ENCODE results near the gene MED12L. TPM values are rescaled to one million over a fixed set of nuclear protein-coding genes. Genes with fewer than 3 reads are reported as not detected.

MED12L gene
- total RNA-seq, 1 experiment from 2014 or later, result 14.9 TPM

GRCh38 chr3:151278230-151278629, 192.8 kb downstream of the MED12L start, which contains the start of gene P2RY14:
P2RY14 (minus strand) TSS chr3:151278542; CDS start chr3:151214316, 64,226 bp downstream.
- Mint-ChIP-seq H3K27ac (peak within 1 kb of the TSS in 2 of 3 experiments; percentile 30 to 36; a peak in 1 of 7 replicates), H3K4me3 (no peak within 1 kb of the TSS), H3K9me3 (no peaks in the 10 kb centered on the region), H3K27me3 (ENCODE audit: low read depth) (no peaks in the 10 kb centered on the region), H3K36me3 (ENCODE audit: insufficient read depth in 1 of 3, low read depth in 3 of 3) (no peaks in the 10 kb centered on the region), H3K4me1 (peaks cover 4 to 8% of the 10 kb centered on the region in 2 experiments; a peak in 3 of 4 replicates)
- Histone ChIP-seq H3T11ph (ENCODE audit: low read length) (no peak within 1 kb of the TSS), H2AFZ (ENCODE audit: low read length) (no peak within 1 kb of the TSS), H2BK5ac (ENCODE audit: insufficient read length, low read length) (no peak within 1 kb of the TSS), H2BK15ac (ENCODE audit: low read depth, low read length) (no peak within 1 kb of the TSS), H3K4me2 (ENCODE audit: insufficient read depth, insufficient read length, low read length) (no peak within 1 kb of the TSS), H3K9ac (ENCODE audit: extremely low read depth, insufficient read length, low read length) (no peak within 1 kb of the TSS), H2BK12ac (ENCODE audit: insufficient read length, low read depth, low read length) (no peak within 1 kb of the TSS), H4K91ac (ENCODE audit: insufficient read length, low read depth, low read length) (no peak within 1 kb of the TSS), H3K18ac (ENCODE audit: insufficient read length, low read depth, low read length) (no peak within 1 kb of the TSS), H3K79me1 (ENCODE audit: insufficient read depth, low read depth, low read length, poor library complexity, severe bottlenecking) (peaks cover 3% of the 10 kb centered on the region), H3K4me1 (ENCODE audit: insufficient read depth, low read length) (no peaks in the 10 kb centered on the region; the same call in 1 of the 2 replicates), H4K8ac (replicated peaks; ENCODE audit: insufficient read length, low read depth, low read length) (no peak within 1 kb of the TSS), H3K14ac (ENCODE audit: insufficient read depth, low read length) (no peak within 1 kb of the TSS), H3K56ac (ENCODE audit: insufficient read length, low read depth, low read length) (no peak within 1 kb of the TSS), H4K20me1 (ENCODE audit: control insufficient read depth, insufficient read depth, insufficient read length) (no peaks in the 10 kb centered on the region), H3K23ac (ENCODE audit: insufficient read length, low read depth, low read length) (no peak within 1 kb of the TSS), H3K23me2 (ENCODE audit: insufficient read length, low read depth, low read length, poor library complexity, severe bottlenecking) (no peaks in the 10 kb centered on the region), H3K79me2 (ENCODE audit: insufficient read depth, low read length) (no peaks in the 10 kb centered on the region), H3K9me3 (ENCODE audit: control insufficient read depth, low read depth, low read length) (no peaks in the 10 kb centered on the region), H3K27ac (ENCODE audit: insufficient read length, low read depth, low read length) (no peak within 1 kb of the TSS), H2BK20ac (ENCODE audit: low read depth, low read length, poor library complexity, severe bottlenecking) (no peak within 1 kb of the TSS), H3K27me3 (ENCODE audit: insufficient read depth, low read length) (no peaks in the 10 kb centered on the region), H2AK5ac (ENCODE audit: insufficient read length, low read length) (no peak within 1 kb of the TSS), H2BK120ac (ENCODE audit: low read depth, low read length, poor library complexity, severe bottlenecking) (no peak within 1 kb of the TSS), H3K4ac (ENCODE audit: low read depth, low read length) (no peak within 1 kb of the TSS), H4K5ac (ENCODE audit: insufficient read length, low read depth, low read length) (no peak within 1 kb of the TSS)
- DNase-seq, result no peak
- no peak for TF ChIP-seq CTCF (conservative IDR thresholded peaks at IDR 0.05)
- WGBS (ENCODE audit: extremely low coverage, insufficient read length, low lambda C conversion rate), result no CpG with 5 or more reads among the region's 4 CpGs

Measured in H9 (cell line).